Measurements from ENCODE around the gene SLC12A2.

The SLC12A2 gene

GRCh38 chr5:128097224-128097623 is 13.7 kb downstream of the SLC12A2 start:
- DNase-seq (ENCODE audit: low read depth in 3 of 3), result no peak

GRCh38 chr5:128097781-128098180 is 14.2 kb downstream of the SLC12A2 start:
- no peak for DNase-seq (ENCODE audit: low read depth in 3 of 3)

DNA sequence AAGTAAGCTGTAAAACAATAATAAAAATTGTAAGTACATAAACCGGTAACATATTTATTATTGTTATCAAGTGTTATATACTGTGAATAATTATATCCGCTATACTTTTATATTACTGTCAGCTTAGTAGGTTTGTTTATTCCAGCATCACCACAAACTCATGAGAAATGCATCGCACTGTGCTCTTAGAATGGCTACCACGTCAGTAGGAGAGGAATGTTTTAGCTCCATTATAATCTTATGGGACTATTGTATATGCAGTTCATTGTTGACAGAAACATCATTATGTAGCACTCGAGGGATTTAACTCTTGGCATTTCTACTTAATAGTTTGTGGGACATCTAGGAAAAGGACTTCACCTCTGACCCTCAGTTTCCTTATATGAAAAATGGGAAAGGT is 16.4 kb downstream of the SLC12A2 start:
- no peak for DNase-seq (ENCODE audit: low read depth in 3 of 3)

DNA sequence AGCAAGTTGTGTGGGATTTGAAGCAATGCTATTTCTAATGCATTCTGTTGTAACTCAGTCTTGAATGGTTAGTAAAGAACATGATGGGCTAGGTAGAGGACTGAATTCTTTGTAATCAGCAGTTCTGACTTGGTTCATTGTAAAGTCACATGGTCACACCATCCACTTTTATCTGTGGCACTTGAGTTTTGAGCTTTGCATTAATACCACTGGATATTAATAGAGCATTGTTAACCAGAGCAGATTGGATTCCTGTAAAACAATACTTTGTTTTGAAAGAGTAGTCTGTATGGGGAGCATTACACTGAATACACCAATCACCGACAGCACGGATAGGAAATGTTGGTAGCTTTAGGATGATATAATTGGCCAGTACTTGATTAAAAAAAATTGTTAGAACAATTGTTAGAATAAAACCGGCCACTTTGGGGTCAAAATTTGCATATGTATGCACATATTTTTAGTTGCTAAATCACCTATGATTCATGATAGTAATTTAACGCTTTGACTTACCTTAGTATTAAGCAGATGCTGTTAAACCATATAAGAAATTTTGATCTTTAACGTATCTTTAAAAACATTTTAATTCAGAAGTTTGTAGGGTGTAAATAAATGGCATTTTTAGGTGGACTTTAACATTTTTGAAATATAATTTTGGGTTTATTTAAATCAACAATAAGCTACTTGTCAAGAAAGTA is 17.4 kb downstream of the SLC12A2 start:
- no peak for DNase-seq (ENCODE audit: low read depth in 3 of 3)

DNA sequence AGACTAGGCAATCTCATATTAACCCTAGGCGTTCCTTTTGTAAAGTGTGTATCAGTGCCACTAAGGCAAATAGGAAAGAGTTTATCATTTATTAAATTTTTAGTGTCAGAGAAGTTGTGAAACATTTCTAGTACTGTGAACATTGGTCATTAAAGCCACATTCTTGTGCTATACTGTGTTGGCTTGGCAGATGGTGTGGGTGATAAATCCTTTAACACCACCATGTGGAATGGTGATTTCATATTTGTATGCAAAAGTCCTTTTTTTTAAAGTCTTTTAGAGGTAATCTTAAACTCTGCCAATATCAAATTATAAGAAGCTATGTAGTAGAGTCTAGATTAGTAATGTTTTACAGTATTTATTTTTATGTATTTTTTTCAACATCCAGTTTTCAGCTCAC is 18.1 kb downstream of the SLC12A2 start:
- no peak for DNase-seq (ENCODE audit: low read depth in 3 of 3)

GRCh38 chr5:128105203-128105602 is 21.6 kb downstream of the SLC12A2 start:
- no peak for DNase-seq (ENCODE audit: low read depth in 3 of 3)

DNA sequence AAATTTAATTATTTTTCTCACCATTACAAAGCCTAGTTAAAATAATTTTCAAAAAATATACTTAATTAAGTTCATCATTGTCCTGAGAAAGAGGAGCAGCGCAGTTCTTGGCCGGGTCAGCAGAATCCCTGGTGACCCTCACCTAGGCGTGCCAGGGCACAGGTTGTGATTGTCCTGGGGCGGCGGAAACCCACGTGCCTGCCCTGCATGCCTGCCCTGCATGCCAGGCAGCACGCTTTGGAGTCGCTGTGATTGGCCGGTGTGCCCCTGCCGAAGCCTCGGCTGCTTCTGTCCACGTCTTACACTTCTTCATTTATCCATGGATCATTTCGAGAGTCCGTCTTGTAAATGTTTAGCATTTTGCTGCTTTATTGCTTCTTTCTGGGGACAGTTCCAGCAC is 25.6 kb downstream of the SLC12A2 start:
- DNase-seq (ENCODE audit: low read depth in 3 of 3), result no peak

DNA sequence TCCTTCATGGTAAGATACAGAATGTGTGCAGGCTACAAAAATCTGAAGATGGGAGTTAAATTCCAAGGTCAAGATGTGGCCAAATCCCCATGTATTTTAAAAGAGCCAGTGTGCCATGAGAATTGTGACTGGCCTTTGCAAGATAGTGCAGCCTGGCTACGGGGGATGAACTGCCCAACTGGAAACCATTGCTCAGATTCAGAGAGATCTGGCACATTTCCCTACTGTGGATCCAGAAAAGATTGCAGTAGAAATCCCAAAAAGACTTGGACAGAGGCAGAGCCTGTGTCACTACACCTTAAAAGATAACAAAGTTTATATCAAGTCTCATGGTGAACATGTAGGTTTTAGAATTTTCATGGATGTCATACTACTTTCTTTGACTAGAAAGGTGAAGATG is 26.2 kb downstream of the SLC12A2 start:
- no peak for DNase-seq (ENCODE audit: low read depth in 3 of 3)

DNA sequence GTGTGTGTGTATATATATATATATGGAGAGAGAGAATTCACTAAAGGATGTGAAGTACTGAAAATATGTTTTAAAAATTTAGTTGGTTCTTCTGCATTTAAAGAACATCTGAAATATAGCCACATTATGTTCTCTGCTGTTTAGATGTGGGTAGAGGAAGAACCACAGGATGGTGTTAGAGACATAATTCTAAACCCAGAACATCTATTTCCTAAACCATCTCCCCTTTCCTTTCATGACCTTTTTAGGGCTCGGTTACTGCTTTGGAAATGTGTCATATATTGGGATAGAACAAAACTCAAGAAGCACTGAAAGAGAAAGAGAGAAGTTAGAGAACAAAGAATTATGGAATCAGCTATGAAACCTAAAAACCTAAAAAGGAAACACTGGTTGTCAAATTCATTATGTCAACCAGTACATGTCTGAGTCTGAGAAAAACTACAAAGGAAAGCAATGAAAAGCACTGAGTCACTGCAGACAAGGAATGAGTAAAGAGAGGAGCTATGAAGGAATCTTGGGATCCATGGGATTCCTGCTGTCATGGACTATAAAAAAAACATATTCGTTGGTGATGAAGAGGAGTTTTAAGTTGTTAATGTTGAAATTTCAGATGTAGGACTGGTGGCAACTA is 28.4 kb downstream of the SLC12A2 start:
- DNase-seq (ENCODE audit: low read depth in 3 of 3), result no peak

- no peak for DNase-seq (ENCODE audit: low read depth in 3 of 3)
Observed at GRCh38 chr5:128116445-128116844, 32.9 kb downstream of the SLC12A2 start.

DNA sequence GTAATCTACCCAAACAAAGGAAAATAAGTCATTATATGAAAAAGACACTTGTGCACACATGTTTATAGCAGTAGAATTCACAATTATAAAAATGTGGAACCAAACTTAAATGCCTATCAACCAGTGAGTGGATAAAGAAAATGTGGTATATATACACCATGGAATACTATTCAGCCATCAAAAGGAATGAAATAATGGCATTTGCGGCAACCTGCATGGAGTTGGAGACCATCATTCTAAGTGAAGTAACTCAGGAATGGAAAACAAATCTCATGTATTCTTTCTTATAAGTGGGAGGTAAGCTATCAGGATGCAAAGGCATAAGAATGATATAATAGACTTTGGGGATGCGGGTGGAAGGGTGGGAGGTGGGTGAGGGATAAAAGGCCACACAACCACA is 34.6 kb downstream of the SLC12A2 start:
- DNase-seq (ENCODE audit: low read depth in 3 of 3), result no peak

DNA sequence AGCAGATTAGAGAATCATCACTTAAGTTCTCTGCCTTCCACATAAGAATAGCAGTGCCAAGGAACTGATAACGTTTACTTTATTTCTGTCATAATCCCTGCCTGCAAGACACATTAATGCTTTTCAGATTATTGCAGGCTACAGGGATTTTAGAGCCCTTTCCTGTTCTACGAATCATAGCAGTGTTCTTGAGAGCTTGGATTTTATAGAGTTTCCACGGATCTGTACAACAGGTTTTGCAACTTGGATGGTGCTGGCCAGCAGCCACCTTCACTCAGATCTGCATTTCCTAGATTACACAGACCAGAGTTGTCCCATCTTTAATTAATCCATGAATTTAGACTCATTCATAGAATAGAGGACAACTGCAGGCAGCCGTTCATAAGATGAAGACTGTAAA is 38.1 kb downstream of the SLC12A2 start:
- no peak for DNase-seq (ENCODE audit: low read depth in 3 of 3)

GRCh38 chr5:128123936-128124335 is 40.4 kb downstream of the SLC12A2 start:
- no peak for DNase-seq (ENCODE audit: low read depth in 3 of 3)

GRCh38 chr5:128126241-128126640 is 42.7 kb downstream of the SLC12A2 start:
- DNase-seq (ENCODE audit: low read depth in 3 of 3), result no peak

GRCh38 chr5:128132499-128132898 is 48.9 kb downstream of the SLC12A2 start:
- no peak for DNase-seq (ENCODE audit: low read depth in 3 of 3)

GRCh38 chr5:128135286-128135685 is 51.7 kb downstream of the SLC12A2 start:
- DNase-seq (ENCODE audit: low read depth in 3 of 3), result no peak

DNA sequence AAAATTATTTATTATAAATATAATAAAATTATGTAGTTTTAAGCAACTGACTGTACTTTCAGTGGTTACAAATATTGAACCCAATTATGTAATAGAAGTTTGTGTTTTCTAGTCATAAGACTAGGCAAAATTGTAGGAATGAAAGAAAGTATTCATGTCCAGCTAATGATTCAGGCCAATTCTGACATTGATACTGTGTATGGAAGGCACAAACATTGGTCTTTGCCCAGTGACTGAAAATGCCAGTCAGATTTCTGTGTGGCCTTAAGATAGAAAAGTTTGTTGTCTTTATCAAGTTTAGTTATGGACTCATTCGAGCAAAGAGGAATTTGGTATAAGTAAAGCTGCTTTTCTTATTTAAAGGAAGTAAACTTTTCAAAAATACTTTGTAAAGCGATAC is 60.3 kb downstream of the SLC12A2 start:
- DNase-seq (ENCODE audit: low read depth in 3 of 3), result no peak

DNA sequence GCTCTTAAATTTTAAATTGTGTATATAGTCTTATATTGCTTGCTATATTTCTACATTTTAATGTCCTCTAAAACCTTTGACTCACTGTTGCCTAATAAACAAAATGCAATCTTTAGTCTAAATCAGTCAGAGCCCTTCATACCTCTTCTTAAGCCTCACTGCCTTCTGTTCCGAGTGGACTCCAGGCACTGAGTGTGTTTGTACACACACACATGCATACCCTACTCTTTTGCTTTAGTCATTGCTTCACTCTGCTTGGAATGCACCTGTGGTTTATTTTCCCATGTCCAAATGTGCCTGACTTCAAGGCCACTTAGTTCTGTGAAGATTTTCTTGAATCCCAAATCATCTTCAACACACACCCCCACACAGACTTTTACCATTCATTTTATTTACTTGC is 60.9 kb downstream of the SLC12A2 start:
- DNase-seq (ENCODE audit: low read depth in 3 of 3), result no peak

DNA sequence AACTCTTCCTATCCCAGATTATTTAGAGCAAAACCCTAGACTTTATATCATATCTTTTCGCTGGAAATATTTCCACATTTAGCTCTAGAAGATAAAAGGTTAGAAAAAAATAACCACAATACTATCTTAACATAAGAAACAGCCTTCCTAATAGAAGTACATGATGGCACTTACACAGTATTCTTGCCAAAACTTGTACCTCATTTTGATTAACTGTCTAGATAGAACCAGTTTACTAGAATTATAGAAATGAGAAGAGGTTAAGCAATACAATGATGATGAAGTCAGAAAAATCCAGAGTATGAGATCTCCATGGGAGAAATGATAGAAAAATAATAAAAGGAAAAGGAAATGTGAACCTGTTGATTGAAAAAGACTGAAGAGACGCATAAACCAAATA is 63.1 kb downstream of the SLC12A2 start:
- no peak for DNase-seq (ENCODE audit: low read depth in 3 of 3)

DNA sequence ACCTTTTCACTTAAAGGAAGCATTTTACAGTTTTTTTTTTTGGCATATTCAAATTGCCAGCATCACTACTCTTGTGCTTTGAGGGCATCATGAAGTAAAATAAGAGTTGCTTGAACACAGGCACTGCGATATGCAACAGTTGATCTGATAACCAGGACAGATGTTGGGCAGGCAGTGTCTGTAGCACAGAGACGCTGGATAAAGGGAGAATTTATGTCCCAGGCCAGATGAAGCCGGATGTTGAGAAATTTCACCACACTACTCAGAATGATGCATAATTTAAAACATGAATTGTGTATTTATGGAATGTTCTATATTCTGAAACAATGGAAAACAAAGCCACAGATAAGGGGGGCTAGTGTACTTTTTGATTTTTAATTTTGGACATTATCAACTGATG is 71.4 kb downstream of the SLC12A2 start:
- DNase-seq (ENCODE audit: low read depth in 3 of 3), result no peak

- DNase-seq (ENCODE audit: low read depth in 3 of 3), result no peak
Observed at GRCh38 chr5:128155776-128156175, 72.2 kb downstream of the SLC12A2 start.

GRCh38 chr5:128156521-128156920 is 73.0 kb downstream of the SLC12A2 start:
- no peak for DNase-seq (ENCODE audit: low read depth in 3 of 3)

GRCh38 chr5:128158342-128158741 is 74.8 kb downstream of the SLC12A2 start:
- no peak for DNase-seq (ENCODE audit: low read depth in 3 of 3)

DNA sequence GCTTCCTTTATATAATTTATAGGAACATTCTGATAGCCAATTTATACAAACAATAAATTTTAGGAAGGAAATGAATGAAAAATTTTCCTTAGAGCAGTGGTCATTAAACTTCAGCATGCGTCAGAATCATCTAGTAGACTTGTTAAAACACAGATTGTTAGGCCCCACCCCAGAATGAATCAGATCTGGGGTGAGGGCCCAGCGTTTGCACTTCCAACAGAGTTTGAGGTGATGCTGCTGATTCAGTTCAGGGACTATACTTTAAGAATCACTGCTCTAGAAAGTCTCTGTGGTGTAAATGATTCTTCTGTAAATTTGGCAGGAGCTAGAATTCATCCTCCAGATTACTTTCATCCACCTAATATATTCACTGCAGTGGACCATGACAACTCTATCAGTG is 80.4 kb downstream of the SLC12A2 start:
- no peak for DNase-seq (ENCODE audit: low read depth in 3 of 3)

Measured in stimulated activated CD4-positive, alpha-beta T cell treated with anti-CD3 and anti-CD28 coated beads, TNF-alpha, amount 100 ng/mL, for 4 hours (primary cell).